PC-9 (cell line): ENCODE measurements around the gene VWA8.

Experiments
- EZH2 ChIP-seq: fragments of 200-600 bp; sonication (generic); IDR thresholded peaks from 2 replicates; pipeline ENCODE4 v1.8.0; 2017; ENCODE audit warnings: antibody characterized with exemption, low read depth
- TF ChIP-seq, protein P1 (sequence below): fragments of 200-600 bp; sonication (generic); conservative IDR thresholded peaks from 2 replicates; pipeline ENCODE4 v1.6.1; 2017; ENCODE audit warnings: mixed run types, antibody characterized with exemption, mild to moderate bottlenecking, moderate library complexity

DNA sequence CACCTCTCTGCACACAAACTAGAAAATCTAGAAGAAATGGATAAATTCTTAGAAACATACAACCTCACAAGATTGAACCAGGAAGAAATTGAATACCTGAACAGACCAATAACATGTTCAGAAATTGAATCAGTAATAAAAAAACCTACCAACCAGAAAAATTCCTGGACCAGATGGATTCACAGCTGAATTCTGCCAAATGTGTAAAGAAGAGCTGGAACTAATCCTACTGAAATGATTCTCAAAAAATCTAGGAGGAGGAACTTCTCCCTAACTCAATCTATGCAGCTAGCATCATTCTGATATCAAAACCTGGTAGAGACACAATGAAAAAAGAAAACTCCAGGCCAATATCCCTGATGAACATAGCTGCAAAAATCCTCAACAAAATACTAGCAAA, 336.9 kb downstream of the VWA8 start:
- TF ChIP-seq, protein P1, sequence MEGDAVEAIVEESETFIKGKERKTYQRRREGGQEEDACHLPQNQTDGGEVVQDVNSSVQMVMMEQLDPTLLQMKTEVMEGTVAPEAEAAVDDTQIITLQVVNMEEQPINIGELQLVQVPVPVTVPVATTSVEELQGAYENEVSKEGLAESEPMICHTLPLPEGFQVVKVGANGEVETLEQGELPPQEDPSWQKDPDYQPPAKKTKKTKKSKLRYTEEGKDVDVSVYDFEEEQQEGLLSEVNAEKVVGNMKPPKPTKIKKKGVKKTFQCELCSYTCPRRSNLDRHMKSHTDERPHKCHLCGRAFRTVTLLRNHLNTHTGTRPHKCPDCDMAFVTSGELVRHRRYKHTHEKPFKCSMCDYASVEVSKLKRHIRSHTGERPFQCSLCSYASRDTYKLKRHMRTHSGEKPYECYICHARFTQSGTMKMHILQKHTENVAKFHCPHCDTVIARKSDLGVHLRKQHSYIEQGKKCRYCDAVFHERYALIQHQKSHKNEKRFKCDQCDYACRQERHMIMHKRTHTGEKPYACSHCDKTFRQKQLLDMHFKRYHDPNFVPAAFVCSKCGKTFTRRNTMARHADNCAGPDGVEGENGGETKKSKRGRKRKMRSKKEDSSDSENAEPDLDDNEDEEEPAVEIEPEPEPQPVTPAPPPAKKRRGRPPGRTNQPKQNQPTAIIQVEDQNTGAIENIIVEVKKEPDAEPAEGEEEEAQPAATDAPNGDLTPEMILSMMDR, result no peak
- no peak for TF ChIP-seq EZH2
